ENCODE data around the gene VTN.

GRCh38 chr17:28339431-28339830 lies 30.7 kb downstream of the VTN start:
- TF ChIP-seq CTCF (IDR thresholded peaks at IDR 0.05; ENCODE audit: poor library complexity, severe bottlenecking) (no peak), RAD21 (conservative IDR thresholded peaks at IDR 0.05) (no peak), EZH2 (IDR thresholded peaks at IDR 0.05; ENCODE audit: borderline replicate concordance, insufficient read depth, low read length, poor library complexity, severe bottlenecking) (no peak), POLR2AphosphoS5 (IDR thresholded peaks at IDR 0.05) (no peak), REST (IDR thresholded peaks at IDR 0.05; ENCODE audit: borderline replicate concordance) (no peak), EP300 (conservative IDR thresholded peaks at IDR 0.05; ENCODE audit: poor library complexity, severe bottlenecking) (no peak), TAF1 (IDR thresholded peaks at IDR 0.05; ENCODE audit: low read depth) (no peak)
